Sigmoid colon (tissue), 4 donors: ENCODE results near the gene FMO2.

Experiments used
- EP300 ChIP-seq, 4 donors: sonication (generic); formaldehyde crosslinking; IDR thresholded peaks; one replicate each; pipeline ENCODE4 v1.6.1; 2017; ENCODE audit warnings: antibody characterized with exemption in 4 of 4
- POLR2A ChIP-seq, 2 donors: fragments of 450-650 bp; IDR thresholded peaks; one replicate each; pipeline ENCODE4 v1.6.1; 2016; ENCODE audit warnings: antibody characterized with exemption in 2 of 2, mild to moderate bottlenecking in 2 of 2, moderate library complexity in 2 of 2
- POLR2AphosphoS5 ChIP-seq, 4 donors: sonication (generic); formaldehyde crosslinking; IDR thresholded peaks; one replicate each; pipeline ENCODE4 v1.6.1; 2017; ENCODE audit warnings: antibody characterized with exemption in 4 of 4
- TF ChIP-seq, protein P1 (sequence below), 4 experiments: fragments of 450-650 bp in 3 of 4; fragments of 200-600 bp in 1 of 4; IDR thresholded peaks; one replicate each; pipeline ENCODE4 v1.5.1; 2016 to 2019; ENCODE audit warnings: antibody characterized with exemption in 4 of 4, mild to moderate bottlenecking in 3 of 4, moderate library complexity in 2 of 4

DNA sequence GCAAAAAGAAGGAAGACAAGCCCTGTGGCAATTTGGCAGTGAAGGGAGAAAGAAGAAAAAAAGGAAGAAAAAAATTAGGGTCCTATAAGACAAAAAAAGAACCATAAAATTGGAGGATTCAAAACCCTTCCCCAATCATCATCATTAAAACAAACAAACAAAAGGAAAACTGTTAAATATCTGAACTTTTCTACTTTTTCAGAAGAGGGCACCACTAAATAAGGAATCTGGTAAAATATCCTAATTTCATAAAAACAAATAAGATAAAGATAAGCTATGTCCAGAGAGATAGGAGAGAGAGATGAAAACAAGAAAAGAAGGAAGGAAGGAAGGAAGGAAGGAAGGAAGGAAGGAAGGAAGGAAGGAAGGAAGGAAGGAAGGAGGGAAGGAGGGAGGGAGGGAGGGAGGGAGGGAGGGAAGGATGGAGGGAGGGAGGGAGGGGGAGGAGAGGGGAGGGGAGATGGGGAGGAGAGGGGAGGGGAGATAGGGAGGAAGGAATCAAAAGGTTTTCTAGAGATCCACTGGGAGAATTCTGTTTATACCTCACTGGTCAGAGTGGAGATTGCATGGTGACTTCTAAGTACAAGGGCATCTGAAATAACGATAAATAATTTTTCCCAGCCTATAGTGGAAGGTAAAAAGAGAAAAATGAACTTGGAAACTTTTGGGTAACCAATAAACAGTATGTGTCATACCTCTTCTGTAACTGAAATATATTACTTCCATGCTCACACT is 10.4 kb upstream of the FMO2 start:
- TF ChIP-seq POLR2AphosphoS5 (IDR thresholded peaks at IDR 0.05) (no peak), POLR2A (IDR thresholded peaks at IDR 0.05) (no peak), EP300 (IDR thresholded peaks at IDR 0.05) (no peak)
- TF ChIP-seq, protein P1, sequence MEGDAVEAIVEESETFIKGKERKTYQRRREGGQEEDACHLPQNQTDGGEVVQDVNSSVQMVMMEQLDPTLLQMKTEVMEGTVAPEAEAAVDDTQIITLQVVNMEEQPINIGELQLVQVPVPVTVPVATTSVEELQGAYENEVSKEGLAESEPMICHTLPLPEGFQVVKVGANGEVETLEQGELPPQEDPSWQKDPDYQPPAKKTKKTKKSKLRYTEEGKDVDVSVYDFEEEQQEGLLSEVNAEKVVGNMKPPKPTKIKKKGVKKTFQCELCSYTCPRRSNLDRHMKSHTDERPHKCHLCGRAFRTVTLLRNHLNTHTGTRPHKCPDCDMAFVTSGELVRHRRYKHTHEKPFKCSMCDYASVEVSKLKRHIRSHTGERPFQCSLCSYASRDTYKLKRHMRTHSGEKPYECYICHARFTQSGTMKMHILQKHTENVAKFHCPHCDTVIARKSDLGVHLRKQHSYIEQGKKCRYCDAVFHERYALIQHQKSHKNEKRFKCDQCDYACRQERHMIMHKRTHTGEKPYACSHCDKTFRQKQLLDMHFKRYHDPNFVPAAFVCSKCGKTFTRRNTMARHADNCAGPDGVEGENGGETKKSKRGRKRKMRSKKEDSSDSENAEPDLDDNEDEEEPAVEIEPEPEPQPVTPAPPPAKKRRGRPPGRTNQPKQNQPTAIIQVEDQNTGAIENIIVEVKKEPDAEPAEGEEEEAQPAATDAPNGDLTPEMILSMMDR (IDR thresholded peaks at IDR 0.05) = no peak
